Measurements from ENCODE around the gene SPATA1. TPM values are rescaled to one million over a fixed set of nuclear protein-coding genes. Genes with fewer than 3 reads are reported as not detected.
A peak's percentile ranks its signal among the peaks of the same experiment; 100 is the strongest.

SPATA1 gene, protein sequence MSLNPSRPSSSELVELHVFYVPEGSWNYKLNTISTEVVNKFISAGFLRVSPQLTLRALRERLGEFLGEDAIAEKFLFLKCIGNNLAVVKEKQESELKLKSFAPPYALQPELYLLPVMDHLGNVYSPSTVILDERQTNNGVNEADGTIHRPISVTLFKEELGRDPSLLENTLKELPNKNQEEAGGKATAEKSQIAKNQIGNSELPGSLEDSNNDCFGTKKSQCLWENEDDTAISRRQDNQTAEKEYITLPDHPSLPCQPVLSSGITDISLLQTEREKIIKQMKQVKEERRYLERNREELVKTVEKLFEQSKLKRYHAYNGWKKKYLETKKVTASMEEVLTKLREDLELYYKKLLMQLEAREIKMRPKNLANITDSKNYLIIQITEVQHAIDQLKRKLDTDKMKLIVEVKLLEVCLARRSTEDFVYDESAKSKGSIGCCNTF
- total RNA-seq (2.4 TPM), polyA plus RNA-seq (under 1 TPM in 1 of 4 donors, not detected in 3; 0.21 TPM)

DNA sequence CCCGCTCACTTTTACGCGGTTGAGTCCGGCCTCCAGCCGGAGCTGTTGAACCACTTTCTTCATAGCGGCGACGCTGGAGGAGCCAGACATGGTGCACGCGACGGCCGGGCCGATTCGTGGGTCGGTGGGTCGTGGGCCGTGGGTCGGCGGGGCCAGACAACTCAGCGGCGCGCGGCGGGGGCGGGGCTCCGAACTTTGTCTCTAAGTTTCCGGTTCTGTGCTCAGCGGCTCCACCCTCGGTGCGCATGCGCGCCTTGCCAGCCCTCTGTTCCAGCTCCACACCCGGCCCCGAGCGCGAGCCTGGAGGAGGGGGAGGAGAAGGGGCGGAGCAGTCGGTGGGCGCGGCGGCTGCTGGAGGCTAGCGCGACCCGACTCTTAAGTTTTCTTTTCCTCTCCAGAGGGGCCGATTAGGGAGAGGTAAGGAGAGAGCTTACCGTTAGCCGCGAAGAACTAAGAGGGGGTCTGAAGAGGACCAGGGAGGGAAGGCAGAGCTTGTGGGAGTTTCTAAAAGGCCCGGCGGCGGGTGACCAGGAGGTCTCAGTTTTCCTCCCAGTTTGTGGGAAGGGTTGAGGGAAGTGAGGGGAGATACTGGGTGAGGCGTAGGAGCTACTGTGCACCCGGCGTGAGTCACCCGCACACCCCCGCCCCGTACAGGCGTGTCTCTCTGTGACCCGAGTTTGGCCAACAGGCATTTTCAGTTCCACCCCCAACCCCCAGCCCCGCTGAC is at the start of gene SPATA1, which contains the start of gene GNG5:
Gene SPATA1, plus strand, starts transcription at position 385 of the 727 bp plus-strand sequence. CDS start 9,974 bp downstream, outside the sequence.
Gene GNG5, minus strand, starts transcription at position 580 of the 727 bp plus-strand sequence. Its CDS starts 490 bp downstream, at position 90.
- Mint-ChIP-seq H3K27ac (peak within 1 kb of the TSS; percentile 89 to 97 (median 96)), H3K9me3 (peaks cover 0 to 3% (median 1%) of the 10 kb centered on the region in 7 donors), H3K4me3 (peak within 1 kb of the TSS; percentile 96 to 100 (median 98)), H3K27me3 (peaks cover 4% of the 10 kb centered on the region), H3K4me1 (peaks cover 31 to 47% (median 39%) of the 10 kb centered on the region in 4 donors), H3K36me3 (no peaks in the 10 kb centered on the region)
- no peaks in the 10 kb centered on the region for H3K36me3 ChIP-seq (ENCODE audit: control insufficient read depth, insufficient read depth, low read length)
- peak within 1 kb of the TSS; percentile 98 for H3K4me3 ChIP-seq (ENCODE audit: low read depth, low read length)
- peak within 1 kb of the TSS; percentile 84 for H3K27ac ChIP-seq (ENCODE audit: insufficient read depth, low read length, poor library complexity, severe bottlenecking)
- H3K27me3 ChIP-seq (ENCODE audit: control insufficient read depth, insufficient read depth, low read length), result no peaks in the 10 kb centered on the region
- peak; percentile 89 to 93 for ATAC-seq (ENCODE audit: low read depth in 2 of 2)
- peak; percentile 95 to 97 (median 96) for DNase-seq
- H3K4me1 ChIP-seq (ENCODE audit: control insufficient read depth, insufficient read depth, low read length, poor library complexity, severe bottlenecking), result peaks cover 38% of the 10 kb centered on the region
- no peaks in the 10 kb centered on the region for H3K9me3 ChIP-seq (ENCODE audit: control insufficient read depth in 2 of 2, low read length in 2 of 2)

GRCh38 chr1:84462118-84462517 is 44.1 kb upstream of the SPATA1 start:
- H3K4me3 ChIP-seq (ENCODE audit: low read depth, low read length), result no peak overlapping the region
- peaks cover 22% of the 10 kb centered on the region for H3K27me3 ChIP-seq (ENCODE audit: control insufficient read depth, insufficient read depth, low read length)
- H3K36me3 ChIP-seq (ENCODE audit: control insufficient read depth, insufficient read depth, low read length), result no peaks in the 10 kb centered on the region
- H3K36me3 Mint-ChIP-seq, result no peaks in the 10 kb centered on the region
- no peak overlapping the region for H3K27ac ChIP-seq (ENCODE audit: insufficient read depth, low read length, poor library complexity, severe bottlenecking)
- peaks cover 30% of the 10 kb centered on the region for H3K27me3 Mint-ChIP-seq
- H3K4me1 ChIP-seq (ENCODE audit: control insufficient read depth, insufficient read depth, low read length, poor library complexity, severe bottlenecking), result no peaks in the 10 kb centered on the region
- ATAC-seq (ENCODE audit: low read depth in 2 of 2), result no peak
- DNase-seq, result no peak
- no peak overlapping the region for H3K4me3 Mint-ChIP-seq
- no peaks in the 10 kb centered on the region for H3K4me1 Mint-ChIP-seq
- H3K9me3 Mint-ChIP-seq, result peaks cover 0 to 1% (median 0%) of the 10 kb centered on the region in 7 donors
- no peaks in the 10 kb centered on the region for H3K9me3 ChIP-seq (ENCODE audit: control insufficient read depth in 2 of 2, low read length in 2 of 2)
- H3K27ac Mint-ChIP-seq, result no peak overlapping the region

DNA sequence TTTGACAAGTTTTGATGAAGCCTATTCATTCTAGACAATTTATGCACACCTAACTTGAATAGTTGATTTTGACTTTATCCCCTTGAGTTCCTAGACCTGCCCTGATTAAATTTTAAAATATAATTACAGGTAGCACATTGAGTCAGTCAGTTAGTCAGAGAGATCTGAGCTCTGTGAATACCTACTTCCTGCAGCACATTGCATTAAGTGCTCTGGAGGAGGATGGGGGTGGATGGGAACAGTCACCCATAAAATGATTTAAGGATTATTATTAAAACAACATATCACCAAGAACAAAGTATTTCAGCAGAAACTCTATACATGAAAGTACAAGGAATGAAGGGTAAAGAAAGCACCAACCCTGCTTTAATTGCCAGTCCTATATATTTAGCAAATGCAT is 38.9 kb upstream of the SPATA1 start:
- Histone ChIP-seq H3K4me1 (ENCODE audit: control insufficient read depth, insufficient read depth, low read length, poor library complexity, severe bottlenecking) (no peaks in the 10 kb centered on the region), H3K4me3 (ENCODE audit: low read depth, low read length) (no peak overlapping the region), H3K9me3 (ENCODE audit: control insufficient read depth in 2 of 2, low read length in 2 of 2) (no peaks in the 10 kb centered on the region), H3K27me3 (ENCODE audit: control insufficient read depth, insufficient read depth, low read length) (peaks cover 50% of the 10 kb centered on the region), H3K36me3 (ENCODE audit: control insufficient read depth, insufficient read depth, low read length) (no peaks in the 10 kb centered on the region), H3K27ac (ENCODE audit: insufficient read depth, low read length, poor library complexity, severe bottlenecking) (no peak overlapping the region)
- no peak overlapping the region for H3K27ac Mint-ChIP-seq
- peaks cover 0 to 1% (median 0%) of the 10 kb centered on the region in 7 donors for H3K9me3 Mint-ChIP-seq
- peaks cover 59% of the 10 kb centered on the region for H3K27me3 Mint-ChIP-seq
- H3K36me3 Mint-ChIP-seq, result no peaks in the 10 kb centered on the region
- H3K4me3 Mint-ChIP-seq, result no peak overlapping the region
- DNase-seq (no peak), ATAC-seq (ENCODE audit: low read depth in 2 of 2) (no peak)
- H3K4me1 Mint-ChIP-seq, result no peaks in the 10 kb centered on the region

DNA sequence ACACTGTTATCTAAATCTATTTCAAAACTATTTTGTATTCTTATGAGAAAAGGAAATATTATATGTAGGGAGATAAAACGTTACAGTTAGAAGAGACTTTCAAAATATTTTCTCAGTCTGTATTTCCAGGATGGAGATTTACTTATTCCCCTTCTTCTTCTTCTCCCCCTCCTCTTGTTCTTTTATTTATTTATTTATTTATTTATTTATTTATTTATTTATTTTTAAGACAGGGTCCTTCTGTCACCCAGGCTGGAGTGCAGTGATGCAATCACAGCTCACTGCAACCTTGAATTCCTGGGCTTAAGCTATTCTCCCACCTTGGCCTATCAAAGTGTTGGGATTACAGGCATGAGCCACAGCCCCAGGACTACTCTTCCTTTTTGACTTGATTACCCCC is 30.0 kb upstream of the SPATA1 start:
- Histone ChIP-seq H3K9me3 (ENCODE audit: control insufficient read depth in 2 of 2, low read length in 2 of 2) (peaks cover 0 to 4% of the 10 kb centered on the region in 2 experiments), H3K4me1 (ENCODE audit: control insufficient read depth, insufficient read depth, low read length, poor library complexity, severe bottlenecking) (peaks cover 20% of the 10 kb centered on the region), H3K36me3 (ENCODE audit: control insufficient read depth, insufficient read depth, low read length) (peaks cover 3% of the 10 kb centered on the region), H3K27me3 (ENCODE audit: control insufficient read depth, insufficient read depth, low read length) (peaks cover 36% of the 10 kb centered on the region), H3K4me3 (ENCODE audit: low read depth, low read length) (no peak overlapping the region), H3K27ac (ENCODE audit: insufficient read depth, low read length, poor library complexity, severe bottlenecking) (no peak overlapping the region)
- Mint-ChIP-seq H3K4me3 (no peak overlapping the region), H3K9me3 (peaks cover 4 to 13% (median 6%) of the 10 kb centered on the region in 7 donors), H3K36me3 (peaks cover 9% of the 10 kb centered on the region), H3K27ac (no peak overlapping the region), H3K4me1 (peaks cover 12 to 25% (median 17%) of the 10 kb centered on the region in 4 donors), H3K27me3 (peaks cover 67% of the 10 kb centered on the region)
- no peak for DNase-seq
- ATAC-seq (ENCODE audit: low read depth in 2 of 2), result no peak

- H3K9me3 ChIP-seq (ENCODE audit: control insufficient read depth in 2 of 2, low read length in 2 of 2), result peaks cover 0 to 4% of the 10 kb centered on the region in 2 experiments
- peak within 1 kb of the TSS; percentile 87 for H3K27ac ChIP-seq (ENCODE audit: insufficient read depth, low read length, poor library complexity, severe bottlenecking)
- H3K36me3 ChIP-seq (ENCODE audit: control insufficient read depth, insufficient read depth, low read length), result peaks cover 23% of the 10 kb centered on the region
- H3K9me3 Mint-ChIP-seq, result peaks cover 4 to 13% (median 6%) of the 10 kb centered on the region in 7 donors
- peaks cover 41% of the 10 kb centered on the region for H3K27me3 Mint-ChIP-seq
- ATAC-seq (ENCODE audit: low read depth in 2 of 2) (peak; percentile 90 to 93), DNase-seq (peak; percentile 67 to 91 (median 84))
- peak within 1 kb of the TSS; percentile 97 to 100 (median 98) for H3K4me3 Mint-ChIP-seq
- peak within 1 kb of the TSS; percentile 89 for H3K4me3 ChIP-seq (ENCODE audit: low read depth, low read length)
- H3K27ac Mint-ChIP-seq, result peak within 1 kb of the TSS; percentile 96 to 99 (median 99)
- peaks cover 21% of the 10 kb centered on the region for H3K27me3 ChIP-seq (ENCODE audit: control insufficient read depth, insufficient read depth, low read length)
- H3K4me1 ChIP-seq (ENCODE audit: control insufficient read depth, insufficient read depth, low read length, poor library complexity, severe bottlenecking), result peaks cover 27% of the 10 kb centered on the region
- peaks cover 29% of the 10 kb centered on the region for H3K36me3 Mint-ChIP-seq
- peaks cover 31 to 48% (median 40%) of the 10 kb centered on the region in 4 donors for H3K4me1 Mint-ChIP-seq
These were observed 27.0 kb upstream of the SPATA1 start, which contains the start of gene RPF1 for GRCh38 chr1:84478876-84479868. TSS of gene RPF1 (plus strand) at chr1:84479266. CDS start at chr1:84479282, 16 bp downstream.

DNA sequence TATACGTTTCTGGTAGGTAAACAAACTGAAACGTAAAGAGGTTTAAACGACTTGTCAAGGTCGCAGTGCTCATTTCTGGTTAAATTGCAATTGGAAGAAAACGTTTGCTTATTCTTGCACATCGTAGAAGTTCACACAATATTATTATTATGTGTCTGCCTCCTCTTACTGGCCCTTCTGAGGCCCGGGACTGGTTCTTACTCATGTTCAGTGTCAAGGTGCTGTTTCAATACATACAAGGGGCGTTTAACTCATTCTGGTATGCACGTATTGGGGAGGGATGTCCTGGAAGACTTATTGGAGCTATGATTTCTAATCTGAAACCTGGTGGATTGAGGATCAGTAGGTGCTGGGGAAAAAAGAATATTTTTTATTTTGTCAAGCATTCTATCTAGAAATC is 26.2 kb upstream of the SPATA1 start:
- ATAC-seq (ENCODE audit: low read depth in 2 of 2) (no peak), DNase-seq (peak in 1 of 3 donors; percentile 19)
- peak overlapping the region in 2 of 3 donors; percentile 96 to 99 for H3K27ac Mint-ChIP-seq
- H3K27me3 Mint-ChIP-seq, result peaks cover 33% of the 10 kb centered on the region
- peaks cover 33 to 55% (median 43%) of the 10 kb centered on the region in 4 donors for H3K4me1 Mint-ChIP-seq
- H3K27ac ChIP-seq (ENCODE audit: insufficient read depth, low read length, poor library complexity, severe bottlenecking), result peak overlapping the region; percentile 87
- peaks cover 33% of the 10 kb centered on the region for H3K36me3 Mint-ChIP-seq
- peaks cover 4 to 13% (median 6%) of the 10 kb centered on the region in 7 donors for H3K9me3 Mint-ChIP-seq
- peaks cover 29% of the 10 kb centered on the region for H3K36me3 ChIP-seq (ENCODE audit: control insufficient read depth, insufficient read depth, low read length)
- H3K4me3 ChIP-seq (ENCODE audit: low read depth, low read length), result peak overlapping the region; percentile 89
- H3K9me3 ChIP-seq (ENCODE audit: control insufficient read depth in 2 of 2, low read length in 2 of 2), result peaks cover 0 to 4% of the 10 kb centered on the region in 2 experiments
- H3K27me3 ChIP-seq (ENCODE audit: control insufficient read depth, insufficient read depth, low read length), result peaks cover 16% of the 10 kb centered on the region
- H3K4me1 ChIP-seq (ENCODE audit: control insufficient read depth, insufficient read depth, low read length, poor library complexity, severe bottlenecking), result peaks cover 27% of the 10 kb centered on the region
- H3K4me3 Mint-ChIP-seq, result peak overlapping the region; percentile 97 to 100 (median 98)

All from CD4-positive, CD25-positive, alpha-beta regulatory T cell (primary cell).